ENCODE measurements around the gene IFNA7.
"Not testable (repeated sequence)": the region's sequence is repeated elsewhere in the genome, so short reads cannot be mapped to it uniquely, and the experiment has no call there.

IFNA7 gene

GRCh38 chr9:21210311-21210710 is 8.3 kb upstream of the IFNA7 start:
- intact Hi-C loops (cut with DNase I; ENCODE audit: low total_unique reads), result no loop called here
- TF ChIP-seq CTCF (IDR thresholded peaks at IDR 0.05), result no peak
- H3K27me3 ChIP-seq, result no peaks in the 10 kb centered on the region
- H3K4me3 ChIP-seq, result no peak overlapping the region
- no peaks in the 10 kb centered on the region for H3K9me3 ChIP-seq
- no peaks in the 10 kb centered on the region for H3K36me3 ChIP-seq
- DNase-seq, result no peak
- no peaks in the 10 kb centered on the region for H3K4me1 ChIP-seq
- H3K27ac ChIP-seq, result no peak overlapping the region

- H3K9me3 ChIP-seq; intact Hi-C loops (cut with DNase I; ENCODE audit: low total_unique reads); H3K4me3 ChIP-seq; H3K36me3 ChIP-seq; DNase-seq; H3K4me1 ChIP-seq; H3K27ac ChIP-seq; H3K27me3 ChIP-seq: not testable (repeated sequence)
These were observed 5.0 kb upstream of the IFNA7 start, which contains the start of gene IFNA10 for GRCh38 chr9:21207043-21207442. TSS of gene IFNA10 (minus strand) at chr9:21207143. CDS start at chr9:21207097, 46 bp downstream.

- intact Hi-C loops (cut with DNase I; ENCODE audit: low total_unique reads), result no loop called here
- no peak for TF ChIP-seq CTCF (IDR thresholded peaks at IDR 0.05)
- H3K27ac ChIP-seq, result no peak overlapping the region
- H3K4me1 ChIP-seq, result no peaks in the 10 kb centered on the region
- H3K4me3 ChIP-seq, result no peak overlapping the region
- no peaks in the 10 kb centered on the region for H3K9me3 ChIP-seq
- H3K36me3 ChIP-seq, result no peaks in the 10 kb centered on the region
- H3K27me3 ChIP-seq, result no peaks in the 10 kb centered on the region
- no peak for DNase-seq
These were observed 3.2 kb upstream of the IFNA7 start for GRCh38 chr9:21205204-21205603.

DNA sequence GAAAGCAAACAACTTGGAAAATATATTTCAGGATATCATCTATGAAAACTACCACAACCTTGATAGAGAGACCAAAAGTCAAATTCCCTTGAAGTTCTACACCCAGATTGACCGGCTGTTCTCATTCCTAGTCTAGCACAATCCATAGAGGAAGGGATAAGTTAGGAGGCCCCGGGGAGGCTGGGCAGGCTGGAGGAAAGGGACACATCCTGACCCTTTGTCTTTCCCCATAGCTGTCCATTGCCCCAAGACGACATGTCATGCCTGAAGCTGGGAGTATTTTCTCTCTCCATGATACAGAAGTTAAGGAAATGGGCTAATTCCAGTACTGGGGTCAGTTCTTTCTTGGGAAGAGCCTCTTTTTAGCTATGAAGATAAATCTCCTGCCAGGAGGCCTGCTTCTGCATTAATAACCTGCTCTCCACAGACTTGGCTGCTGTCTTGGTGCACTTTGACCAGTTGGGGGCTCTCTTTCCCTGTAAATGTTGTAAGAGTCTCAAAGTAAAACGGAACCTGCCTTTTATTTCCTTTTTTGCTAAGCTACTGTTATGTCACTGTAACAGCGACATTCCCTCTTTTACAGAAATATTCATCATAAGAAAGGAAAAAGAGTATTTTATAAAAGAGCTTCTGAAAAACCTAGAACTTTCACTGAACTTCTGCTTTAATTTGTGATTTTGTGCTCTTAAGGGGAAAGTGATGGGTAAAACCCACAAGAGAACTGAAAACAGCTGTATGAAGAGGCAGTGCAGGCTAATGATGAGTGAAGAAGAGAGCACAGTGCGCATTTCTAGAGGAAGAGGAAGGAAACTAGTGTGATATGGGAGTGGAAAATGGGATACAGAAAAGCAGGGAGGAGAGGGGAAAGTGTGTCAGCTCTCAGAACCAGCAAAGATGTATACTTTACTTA is 6.9 kb downstream of the IFNA7 start:
- intact Hi-C loops (cut with DNase I; ENCODE audit: low total_unique reads); H3K4me3 ChIP-seq; H3K9me3 ChIP-seq; H3K4me1 ChIP-seq; H3K27me3 ChIP-seq; H3K27ac ChIP-seq; H3K36me3 ChIP-seq: not testable (repeated sequence)
- peak; percentile 16 to 30 for TF ChIP-seq CTCF (IDR thresholded peaks at IDR 0.05)
- DNase-seq, result peak in 1 of 2 donors; percentile 40

GRCh38 chr9:21187487-21187886 is 14.5 kb downstream of the IFNA7 start, which contains the start of gene IFNA4:
TSS of gene IFNA4 (minus strand) at chr9:21187587. CDS start at chr9:21187531, 56 bp downstream.
- H3K36me3 ChIP-seq; H3K9me3 ChIP-seq; H3K4me1 ChIP-seq; H3K27me3 ChIP-seq; H3K4me3 ChIP-seq; intact Hi-C loops (cut with DNase I; ENCODE audit: low total_unique reads); DNase-seq; H3K27ac ChIP-seq: not testable (repeated sequence)

DNA sequence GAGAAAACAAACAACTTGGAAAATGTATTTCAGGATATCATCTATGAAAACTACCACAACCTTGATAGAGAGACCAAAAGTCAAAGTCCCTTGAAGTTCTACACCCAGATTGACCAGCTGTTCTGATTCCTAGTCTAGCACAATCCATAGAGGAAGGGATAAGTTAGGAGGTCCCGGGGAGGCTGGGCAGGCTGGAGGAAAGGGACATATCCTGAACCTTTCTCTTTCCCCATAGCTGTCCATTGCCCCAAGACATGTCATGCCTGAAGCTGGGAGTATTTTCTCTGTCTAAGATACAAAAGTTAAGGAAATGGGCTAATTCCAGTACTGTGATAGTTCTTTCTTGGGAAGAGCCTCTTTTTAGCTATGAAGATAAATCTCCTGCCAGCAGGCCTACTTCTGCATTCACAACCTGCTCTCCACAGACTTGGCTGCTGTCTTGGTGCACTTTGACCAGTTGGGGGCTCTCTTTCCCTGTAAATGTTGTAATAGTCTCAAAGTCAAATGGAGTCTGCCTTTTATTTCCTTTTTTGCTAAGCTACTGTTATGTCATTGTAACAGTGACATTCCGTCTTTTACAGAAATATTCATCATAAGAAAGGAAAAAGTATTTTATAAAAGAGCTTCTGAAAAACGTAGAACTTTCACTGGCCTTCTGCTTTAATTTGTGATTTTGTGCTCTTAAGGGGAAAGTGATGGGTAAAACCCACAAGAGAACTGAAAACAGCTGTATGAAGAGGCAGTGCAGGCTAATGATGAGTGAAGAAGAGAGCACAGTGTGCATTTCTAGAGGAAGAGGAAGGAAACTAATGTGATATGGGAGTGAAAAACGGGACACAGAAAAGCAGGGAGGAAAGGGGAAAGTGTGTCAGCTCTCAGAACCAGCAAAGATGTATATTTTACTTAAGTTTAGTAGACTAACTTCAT is 18.9 kb downstream of the IFNA7 start:
- H3K4me1 ChIP-seq; H3K27me3 ChIP-seq; H3K36me3 ChIP-seq; intact Hi-C loops (cut with DNase I; ENCODE audit: low total_unique reads); DNase-seq; H3K9me3 ChIP-seq; H3K4me3 ChIP-seq; H3K27ac ChIP-seq: not testable (repeated sequence)
- peak in 1 of 2 experiments; percentile 5 for TF ChIP-seq CTCF (IDR thresholded peaks at IDR 0.05)
